Measurements from ENCODE around the gene DNAAF8.

The DNAAF8 gene

DNA sequence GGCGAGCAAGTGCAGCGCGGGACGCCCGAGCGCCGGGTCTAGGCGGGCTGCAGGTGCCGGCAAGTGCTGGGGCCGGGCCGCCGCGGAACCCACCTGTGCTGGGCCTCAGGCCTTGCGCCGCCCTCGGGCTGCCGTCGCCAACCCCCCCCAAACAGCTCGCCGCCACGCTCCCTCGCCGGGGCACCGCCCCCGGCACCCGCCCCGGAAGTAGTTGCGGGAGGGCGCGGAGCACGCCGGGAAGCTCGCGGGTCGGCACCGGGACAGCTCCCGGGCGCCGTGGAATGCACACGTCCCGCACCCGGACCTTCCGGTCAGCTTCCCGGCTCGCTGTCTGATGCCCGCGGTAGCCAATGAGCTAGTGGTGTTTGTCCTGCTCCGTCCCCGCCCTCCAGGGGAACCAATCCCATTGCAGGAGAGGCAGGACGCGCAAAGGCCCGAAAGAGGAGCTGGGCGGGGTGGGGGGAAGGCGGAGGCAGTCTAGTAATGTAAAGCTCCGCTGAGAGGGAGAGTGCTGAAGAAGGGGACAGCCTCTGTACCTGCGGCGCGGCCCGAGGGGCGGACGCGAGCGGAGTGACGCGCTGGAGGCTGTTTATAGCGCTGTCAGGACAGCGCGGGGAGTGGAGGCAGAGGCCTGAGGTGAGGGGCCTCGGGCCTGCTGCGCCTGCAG is at the start of gene DNAAF8, which contains the start of gene ANKS3:
DNAAF8 (plus strand) TSS at position 475 of the 667 bp plus-strand sequence. CDS start 1,978 bp downstream, outside the sequence.
ANKS3 (minus strand) TSS at position 209 of the 667 bp plus-strand sequence. CDS start 4,122 bp downstream, outside the sequence.
- TF ChIP-seq, protein P1, sequence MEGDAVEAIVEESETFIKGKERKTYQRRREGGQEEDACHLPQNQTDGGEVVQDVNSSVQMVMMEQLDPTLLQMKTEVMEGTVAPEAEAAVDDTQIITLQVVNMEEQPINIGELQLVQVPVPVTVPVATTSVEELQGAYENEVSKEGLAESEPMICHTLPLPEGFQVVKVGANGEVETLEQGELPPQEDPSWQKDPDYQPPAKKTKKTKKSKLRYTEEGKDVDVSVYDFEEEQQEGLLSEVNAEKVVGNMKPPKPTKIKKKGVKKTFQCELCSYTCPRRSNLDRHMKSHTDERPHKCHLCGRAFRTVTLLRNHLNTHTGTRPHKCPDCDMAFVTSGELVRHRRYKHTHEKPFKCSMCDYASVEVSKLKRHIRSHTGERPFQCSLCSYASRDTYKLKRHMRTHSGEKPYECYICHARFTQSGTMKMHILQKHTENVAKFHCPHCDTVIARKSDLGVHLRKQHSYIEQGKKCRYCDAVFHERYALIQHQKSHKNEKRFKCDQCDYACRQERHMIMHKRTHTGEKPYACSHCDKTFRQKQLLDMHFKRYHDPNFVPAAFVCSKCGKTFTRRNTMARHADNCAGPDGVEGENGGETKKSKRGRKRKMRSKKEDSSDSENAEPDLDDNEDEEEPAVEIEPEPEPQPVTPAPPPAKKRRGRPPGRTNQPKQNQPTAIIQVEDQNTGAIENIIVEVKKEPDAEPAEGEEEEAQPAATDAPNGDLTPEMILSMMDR (IDR thresholded peaks at IDR 0.05; ENCODE audit: extremely low read depth, missing control alignments) = no peak

DNA sequence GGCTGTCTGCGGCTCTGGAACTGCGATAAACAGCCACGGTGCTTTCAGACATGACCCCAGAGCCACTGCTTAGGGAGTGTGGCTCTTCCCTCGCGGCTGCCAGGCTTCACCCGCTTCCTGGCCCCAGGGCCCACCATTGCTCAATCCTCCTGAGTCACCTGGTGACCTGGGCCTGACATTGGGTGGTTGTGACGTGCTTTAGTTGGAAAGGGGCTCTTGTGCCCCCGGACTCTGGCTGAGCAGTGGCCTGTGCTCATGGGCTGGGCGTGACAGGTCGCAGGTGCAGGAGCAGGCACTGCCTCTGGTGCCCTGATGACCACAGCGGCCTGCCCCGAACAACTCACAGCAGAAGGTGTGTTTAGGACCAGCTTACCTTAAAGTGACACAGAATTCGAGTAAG is 49.6 kb upstream of the DNAAF8 start:
- TF ChIP-seq, protein P1 (IDR thresholded peaks at IDR 0.05; ENCODE audit: extremely low read depth, missing control alignments) = no peak
- no peak for DNase-seq (ENCODE audit: low spot score)

More for the DNA sequence above, at the start of gene DNAAF8, which contains the start of gene ANKS3:
- peak; percentile 93 for DNase-seq (ENCODE audit: low spot score)

DNA sequence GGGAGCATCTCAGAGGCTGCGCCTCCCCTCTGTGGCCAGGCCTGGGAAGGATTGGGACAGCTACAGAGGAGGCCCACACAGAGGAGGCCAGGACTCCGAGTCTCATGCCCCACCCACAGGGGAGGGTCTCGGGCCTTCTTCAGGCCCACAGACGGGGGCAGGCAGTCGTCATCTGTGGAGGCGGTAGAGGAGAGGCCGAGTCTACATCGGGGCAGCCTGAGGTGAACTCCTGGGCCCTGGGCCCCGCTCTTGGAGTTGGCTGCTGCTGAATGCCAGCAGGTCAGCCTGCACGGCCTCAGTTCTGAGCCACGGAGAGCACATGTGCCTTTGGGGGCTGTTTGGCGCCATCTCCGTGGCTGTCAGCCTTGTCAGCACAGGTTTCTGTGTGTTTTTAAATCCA is 49.0 kb upstream of the DNAAF8 start:
- DNase-seq (ENCODE audit: low spot score) = no peak
- TF ChIP-seq, protein P1 (IDR thresholded peaks at IDR 0.05; ENCODE audit: extremely low read depth, missing control alignments) = no peak

DNA sequence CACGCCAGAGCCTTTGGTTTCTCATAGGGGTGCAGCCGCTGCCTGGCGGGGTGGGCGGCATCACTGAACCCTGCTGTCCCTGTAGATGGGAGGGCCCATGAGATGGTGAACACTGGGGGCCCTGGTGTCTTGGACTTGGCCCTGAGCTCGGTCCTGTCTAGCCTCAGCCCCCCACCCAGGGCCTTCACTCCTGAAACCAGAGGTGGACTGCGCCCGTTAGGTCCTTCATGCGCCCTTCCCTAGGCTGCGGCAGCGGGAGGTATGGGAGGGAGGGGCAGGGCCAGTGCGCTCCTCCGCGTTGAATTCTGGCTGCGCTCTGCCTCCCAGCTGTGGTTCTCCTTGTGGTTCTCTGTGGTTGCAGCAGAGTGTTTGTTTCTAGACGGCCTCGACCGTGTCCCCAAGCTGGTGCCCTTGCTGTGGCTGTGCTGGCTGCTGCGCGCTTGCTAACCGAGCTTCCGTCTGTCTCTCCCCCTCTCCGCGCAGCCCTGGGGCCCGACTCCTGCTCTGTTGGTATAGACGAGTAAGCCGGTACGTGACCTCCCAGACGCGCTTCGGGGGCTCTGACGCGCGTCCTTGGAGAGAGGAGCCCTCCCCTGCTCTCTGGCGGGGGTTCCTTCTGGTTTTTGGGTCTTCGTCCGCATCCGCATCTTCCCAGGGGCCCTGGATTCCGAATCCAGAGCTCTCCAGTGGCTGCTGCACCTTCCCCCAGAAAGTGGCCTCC is 48.4 kb upstream of the DNAAF8 start:
- DNase-seq (ENCODE audit: low spot score) = no peak
- TF ChIP-seq, protein P1 (IDR thresholded peaks at IDR 0.05; ENCODE audit: extremely low read depth, missing control alignments) = no peak

DNA sequence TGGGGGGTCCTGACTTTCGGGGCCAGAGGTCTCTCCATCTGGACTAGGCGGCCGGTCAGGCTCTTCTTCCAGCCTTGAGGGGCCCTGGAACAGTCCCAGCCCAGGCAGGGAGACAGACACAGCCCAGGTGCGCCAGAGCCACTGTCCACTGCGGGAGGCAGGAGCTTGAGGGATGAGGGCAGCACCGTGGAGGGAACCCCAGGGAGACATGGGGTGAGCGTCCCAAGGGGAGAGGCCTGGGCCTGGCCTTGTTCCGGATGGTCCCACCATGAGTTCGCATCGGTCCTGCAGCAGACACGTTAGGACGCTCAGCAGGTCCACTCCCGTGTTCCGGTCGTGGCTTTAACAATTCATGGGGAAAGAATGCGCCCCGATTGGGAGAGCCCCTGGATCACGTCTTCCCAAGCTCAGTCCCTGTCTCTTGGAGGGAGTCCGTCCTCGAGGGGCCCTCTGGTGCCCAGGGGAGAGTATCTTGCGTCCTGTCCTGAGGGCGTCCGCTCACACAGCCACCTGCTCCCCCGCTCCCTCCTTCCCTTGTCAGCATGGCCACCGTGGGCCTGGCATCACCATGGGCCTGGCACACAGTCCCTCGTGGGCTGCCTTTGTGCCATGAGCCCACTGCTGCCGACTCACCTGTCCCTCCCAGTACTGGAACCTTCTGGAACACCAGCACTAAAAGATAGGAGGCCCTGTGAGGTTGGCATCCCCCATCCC is 47.7 kb upstream of the DNAAF8 start:
- DNase-seq (ENCODE audit: low spot score) = no peak
- TF ChIP-seq, protein P1 (IDR thresholded peaks at IDR 0.05; ENCODE audit: extremely low read depth, missing control alignments) = no peak

DNA sequence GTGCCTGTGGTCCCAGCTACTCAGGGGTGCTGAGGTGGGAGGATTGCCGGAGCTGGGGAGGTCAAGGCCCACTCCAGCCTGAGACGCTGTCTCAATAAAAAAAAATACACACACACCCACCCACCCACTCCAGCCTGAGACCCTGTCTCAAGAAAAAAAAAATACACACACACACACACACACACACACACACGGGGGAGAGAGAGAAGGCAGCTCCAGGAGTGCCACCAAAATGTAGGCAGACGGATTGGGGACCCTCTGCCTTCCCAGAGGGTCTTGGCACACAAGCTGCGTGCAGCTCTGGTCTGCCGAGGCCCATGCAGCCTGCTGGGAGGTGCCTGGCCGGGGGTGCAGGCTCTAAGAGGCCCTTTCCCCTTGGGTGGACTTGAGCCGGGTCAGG is 46.9 kb upstream of the DNAAF8 start:
- TF ChIP-seq, protein P1 (IDR thresholded peaks at IDR 0.05; ENCODE audit: extremely low read depth, missing control alignments) = no peak
- DNase-seq (ENCODE audit: low spot score) = no peak

Data from GM20000 (cell line).